GM18511 (cell line): ENCODE measurements around the gene FSTL5.
"Not testable (repeated sequence)": the region's sequence is repeated elsewhere in the genome, so short reads cannot be mapped to it uniquely, and the experiment has no call there.

Source experiments
- ATAC-seq: cut with Tn5 transposase; IDR thresholded peaks from one replicate; pipeline ENCODE4 v1.9.1; 2021; ENCODE audit warnings: mild to moderate bottlenecking, moderate library complexity; ENCODE audit not compliant: unreplicated experiment

FSTL5 gene

DNA sequence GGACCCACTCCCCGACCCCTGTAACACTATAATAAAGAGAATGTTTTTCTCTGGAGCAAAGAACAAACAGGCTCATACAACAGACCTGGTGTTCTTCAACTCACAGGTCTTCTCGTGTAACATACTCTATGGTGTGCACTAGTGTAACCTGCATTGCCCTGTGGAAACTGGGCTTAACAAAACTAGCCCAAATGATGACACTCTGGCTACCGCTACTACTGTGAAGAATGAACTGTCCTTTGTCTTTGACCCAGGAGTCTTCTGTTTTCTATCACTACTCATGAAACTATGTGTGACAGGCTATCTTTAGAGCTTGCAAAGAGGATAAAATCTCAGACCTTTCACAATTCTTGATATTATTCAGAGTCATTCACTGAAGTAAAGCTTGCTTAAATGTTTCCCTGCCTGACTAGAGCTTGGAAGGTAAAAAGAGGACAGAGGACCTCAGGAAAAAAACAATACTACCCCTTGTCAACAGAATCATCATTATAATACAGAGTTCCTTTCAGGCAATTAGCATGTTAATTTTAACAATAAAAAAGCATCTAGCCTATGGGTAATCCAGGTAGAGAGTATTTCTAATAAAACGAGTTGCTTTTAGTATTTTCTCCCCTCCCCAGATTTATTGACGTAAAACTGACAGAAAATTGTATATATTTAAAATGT is 59.2 kb downstream of the FSTL5 start:
- no peak for ATAC-seq

DNA sequence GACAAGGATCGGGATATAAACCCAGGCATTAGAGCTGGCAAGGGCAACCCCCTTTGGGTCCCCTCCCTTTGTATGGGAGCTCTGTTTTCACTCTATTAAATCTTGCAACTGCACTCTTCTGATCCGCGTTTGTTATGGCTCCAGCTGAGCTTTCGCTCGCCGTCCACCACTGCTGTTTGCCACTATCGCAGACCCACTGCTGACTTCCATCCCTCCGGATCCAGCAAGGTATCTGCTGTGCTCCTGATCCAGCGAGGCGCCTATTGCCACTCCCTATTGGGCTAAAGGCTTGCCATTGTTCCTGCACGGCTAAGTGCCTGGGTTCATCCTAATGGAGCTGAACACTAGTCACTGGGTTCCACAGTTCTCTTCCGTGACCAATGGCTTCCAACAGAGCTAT is 59.9 kb downstream of the FSTL5 start:
- ATAC-seq = not testable (repeated sequence)

DNA sequence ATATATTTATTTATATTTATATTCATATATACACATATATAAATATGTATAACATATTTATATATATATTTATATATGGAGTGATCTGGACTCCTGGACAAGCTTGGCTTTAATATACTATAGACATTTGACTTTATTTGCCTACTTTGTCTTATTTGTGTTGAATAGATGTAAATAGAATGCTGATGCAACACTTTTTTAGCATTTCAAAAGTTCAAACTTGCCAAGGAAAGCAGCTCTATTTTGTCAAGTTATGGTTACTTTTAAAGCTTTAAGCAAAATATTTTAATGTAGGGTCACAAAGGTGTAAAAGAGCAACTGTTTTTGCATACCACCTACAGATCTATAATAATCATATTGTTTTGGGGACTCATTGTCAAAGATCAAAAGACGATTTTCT is 61.1 kb downstream of the FSTL5 start:
- ATAC-seq = no peak

DNA sequence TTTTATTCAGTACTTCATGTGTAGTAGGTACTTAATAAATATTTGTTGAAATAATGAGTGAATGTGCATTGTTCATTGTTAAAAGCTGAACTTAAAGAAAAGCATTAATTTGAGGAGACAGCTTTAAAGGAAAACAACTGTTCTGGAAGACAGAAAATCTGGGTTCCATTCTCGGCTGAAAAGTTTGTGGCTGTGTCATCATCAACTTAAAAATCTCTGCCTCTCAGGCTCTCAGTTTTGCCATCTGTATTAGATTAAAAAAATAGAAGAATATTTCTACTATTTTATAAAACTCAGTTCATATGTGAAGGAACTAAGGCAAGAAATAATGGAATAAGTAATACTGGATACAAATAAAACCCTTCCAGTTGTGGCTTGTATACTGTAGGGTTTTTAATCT is 62.5 kb downstream of the FSTL5 start:
- ATAC-seq = no peak

DNA sequence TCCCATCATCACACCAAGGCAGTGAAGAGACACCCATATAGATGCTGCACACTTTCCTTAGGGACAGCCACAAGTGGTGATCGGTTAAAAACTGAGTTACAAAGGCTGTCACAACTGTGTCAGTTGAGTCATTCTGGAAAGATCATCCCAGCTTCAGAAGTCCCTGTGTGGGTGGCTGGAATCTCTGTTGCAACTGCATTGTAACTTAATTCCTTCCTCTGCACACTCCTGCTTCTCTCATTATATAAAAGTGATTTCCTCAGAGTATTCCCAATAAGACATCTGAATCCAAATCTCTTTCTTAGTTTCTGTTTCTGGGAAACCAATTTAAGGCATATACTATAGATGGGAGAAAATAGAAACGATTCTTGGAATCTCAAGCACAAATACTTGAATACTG is 88.1 kb downstream of the FSTL5 start:
- ATAC-seq = no peak

DNA sequence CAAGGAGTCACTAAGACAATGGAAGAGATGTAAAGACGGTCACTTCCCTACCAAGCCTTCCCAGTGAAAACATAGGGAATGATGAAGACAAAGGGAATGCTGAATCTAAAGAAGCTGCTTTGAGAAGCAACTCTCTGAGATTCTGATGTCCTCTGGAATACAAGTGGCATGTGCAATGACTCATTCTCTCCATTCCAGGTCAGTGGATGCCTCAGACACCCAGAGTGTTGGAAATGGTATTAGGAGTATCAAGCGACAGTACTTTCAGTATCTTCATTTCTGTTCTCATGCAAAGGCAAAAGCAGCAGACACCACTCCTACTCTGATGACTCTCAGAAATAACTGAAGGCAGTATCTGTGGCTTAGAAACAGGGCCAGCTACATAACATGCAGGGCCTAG is 102.6 kb downstream of the FSTL5 start:
- no peak for ATAC-seq

DNA sequence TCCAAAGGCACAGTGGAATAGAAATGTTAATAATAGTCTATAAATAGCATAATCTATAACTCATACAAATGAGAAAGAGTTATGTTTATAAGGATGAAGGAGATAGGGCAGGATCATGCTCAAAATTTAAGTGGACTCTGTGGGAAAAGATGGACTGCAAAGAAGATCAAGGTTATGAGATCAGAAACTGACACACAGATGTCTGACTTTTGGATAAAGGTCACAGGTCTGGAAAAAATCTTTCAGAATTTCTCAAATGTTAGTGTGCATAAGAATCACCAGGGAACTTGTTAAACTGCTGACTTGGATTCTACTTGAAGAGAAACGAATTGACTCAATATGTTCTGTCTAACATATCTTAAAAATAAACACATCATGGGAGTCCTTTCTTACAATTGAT is 104.1 kb downstream of the FSTL5 start:
- ATAC-seq = no peak

DNA sequence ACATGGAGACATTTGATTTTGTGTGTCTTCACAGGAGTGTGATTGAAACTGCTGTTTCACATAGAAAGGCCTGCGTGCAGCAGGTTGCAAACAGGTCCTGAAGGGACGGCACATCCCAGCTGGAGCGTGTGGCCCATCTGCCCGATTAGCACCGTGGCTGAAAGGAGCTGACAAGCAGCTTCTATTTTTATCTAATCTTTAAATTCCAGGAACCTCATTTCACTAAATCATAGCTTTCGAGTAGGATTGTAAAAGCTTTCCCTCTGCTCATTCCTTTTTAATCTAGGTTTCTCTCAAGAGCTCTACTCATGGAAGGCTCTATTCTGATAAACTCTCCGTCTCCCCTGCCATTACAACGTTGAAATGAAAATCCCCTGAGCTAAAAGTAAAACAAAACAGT is 106.8 kb downstream of the FSTL5 start:
- no peak for ATAC-seq

DNA sequence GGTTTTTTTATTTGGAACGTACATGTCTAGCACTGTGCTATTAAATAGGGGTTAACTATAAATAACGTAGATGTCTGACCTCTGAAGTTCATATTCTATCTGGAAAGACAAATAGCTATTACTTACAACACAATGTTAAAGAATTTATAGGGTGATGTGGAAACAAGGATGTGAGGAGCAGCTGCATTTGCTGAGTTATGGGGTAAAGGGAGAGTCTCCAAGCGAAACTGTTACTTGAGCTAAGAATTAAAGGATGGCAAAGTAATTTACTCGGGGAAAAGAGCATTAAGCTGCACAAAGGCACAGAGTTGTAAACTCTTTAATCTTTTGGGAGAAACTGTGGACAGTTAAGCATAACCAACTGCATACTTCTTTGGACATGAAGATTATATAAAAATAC is 117.7 kb downstream of the FSTL5 start:
- ATAC-seq = no peak

DNA sequence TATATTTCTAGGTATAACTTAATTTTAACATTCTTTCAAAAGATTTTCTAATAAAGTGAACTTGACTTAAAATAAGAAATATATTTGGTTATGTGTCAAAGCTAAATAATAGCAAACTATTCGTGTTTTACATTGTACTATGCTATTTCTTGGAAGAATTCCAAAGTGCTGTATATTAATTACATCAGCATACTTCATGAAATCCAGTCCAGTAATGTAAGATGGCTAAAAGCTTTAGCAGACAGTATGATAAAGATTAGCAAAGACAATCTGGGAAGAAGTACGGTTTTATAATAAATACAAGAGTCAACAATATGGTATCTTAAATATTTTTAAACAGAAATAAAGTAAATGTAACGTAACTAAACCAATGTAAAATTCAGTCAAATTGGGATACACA is 125.7 kb downstream of the FSTL5 start:
- no peak for ATAC-seq

DNA sequence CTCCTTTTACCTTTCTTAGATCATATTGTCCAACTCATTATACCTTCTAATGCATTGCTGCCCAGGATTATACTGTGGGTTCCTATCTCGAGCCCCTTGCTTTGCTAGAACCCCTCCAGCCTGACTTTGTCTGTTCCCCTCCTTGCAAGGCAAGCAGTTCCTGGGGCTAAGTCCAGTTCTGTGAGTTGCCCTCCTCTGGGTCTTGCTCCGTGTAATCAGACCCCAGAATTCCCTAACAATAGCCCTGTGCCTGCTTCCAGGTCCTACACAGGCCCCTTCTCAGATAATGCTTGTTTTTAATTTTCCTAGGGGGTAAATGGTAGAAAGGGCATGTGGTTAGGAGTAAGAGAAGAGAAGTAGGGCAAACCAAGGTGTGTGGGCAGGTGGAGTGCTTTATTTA is 145.9 kb downstream of the FSTL5 start:
- no peak for ATAC-seq

DNA sequence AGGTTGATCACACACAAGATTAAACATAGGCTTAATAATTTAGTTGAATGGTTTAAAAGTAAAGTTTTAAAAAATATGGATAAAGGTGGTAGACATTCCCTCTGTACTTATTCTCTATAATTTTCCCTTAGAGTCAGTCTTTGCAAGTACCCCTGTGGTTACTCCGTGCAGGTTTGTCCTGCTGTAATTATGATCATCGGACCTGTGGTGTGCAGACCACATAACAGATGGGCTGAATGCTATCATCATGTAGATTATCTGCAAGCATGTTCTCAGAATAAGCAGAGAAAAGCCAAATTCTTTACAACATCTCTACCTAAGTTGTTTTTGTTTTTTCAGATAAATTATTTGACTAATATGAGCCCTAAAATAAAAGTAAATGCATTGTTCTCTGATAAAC is 146.8 kb downstream of the FSTL5 start:
- no peak for ATAC-seq

DNA sequence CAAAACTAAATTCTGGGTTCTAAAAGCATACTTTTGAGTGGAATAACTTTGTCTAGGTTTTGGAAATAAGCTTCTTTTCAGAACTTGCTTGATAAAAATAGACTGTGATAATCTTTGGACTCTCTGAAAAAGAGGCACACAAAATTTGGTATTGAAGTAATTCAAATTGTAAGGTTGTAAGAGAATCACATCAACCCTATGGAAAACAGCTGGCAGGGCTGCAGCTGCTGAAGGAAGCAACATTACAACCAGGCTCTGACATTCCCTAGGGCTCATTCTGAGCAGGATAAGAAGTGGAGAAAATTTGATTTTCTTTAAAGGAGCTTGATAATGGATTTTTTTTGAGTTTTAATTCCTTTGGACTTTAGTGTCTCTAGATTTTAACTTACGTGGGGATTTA is 147.6 kb downstream of the FSTL5 start:
- no peak for ATAC-seq

DNA sequence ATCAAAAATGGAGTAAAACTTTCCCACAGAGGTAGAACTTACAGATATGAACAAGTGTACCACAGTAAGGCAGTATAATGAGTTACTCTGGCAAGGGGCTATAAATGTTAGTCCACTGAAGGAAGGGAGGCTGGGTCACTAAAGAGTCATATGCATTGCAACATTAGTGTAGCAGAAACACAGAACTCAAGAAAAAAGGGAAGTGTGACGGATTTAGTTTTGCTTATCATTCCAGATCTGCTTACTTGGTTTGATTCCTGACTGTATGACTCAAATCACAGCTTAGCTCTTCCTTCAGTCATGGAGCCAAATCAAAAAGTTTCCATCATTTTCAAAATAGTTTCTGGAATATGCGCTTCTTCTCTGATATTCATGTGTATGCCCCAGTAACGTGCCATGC is 148.7 kb downstream of the FSTL5 start:
- peak; percentile 44 for ATAC-seq

DNA sequence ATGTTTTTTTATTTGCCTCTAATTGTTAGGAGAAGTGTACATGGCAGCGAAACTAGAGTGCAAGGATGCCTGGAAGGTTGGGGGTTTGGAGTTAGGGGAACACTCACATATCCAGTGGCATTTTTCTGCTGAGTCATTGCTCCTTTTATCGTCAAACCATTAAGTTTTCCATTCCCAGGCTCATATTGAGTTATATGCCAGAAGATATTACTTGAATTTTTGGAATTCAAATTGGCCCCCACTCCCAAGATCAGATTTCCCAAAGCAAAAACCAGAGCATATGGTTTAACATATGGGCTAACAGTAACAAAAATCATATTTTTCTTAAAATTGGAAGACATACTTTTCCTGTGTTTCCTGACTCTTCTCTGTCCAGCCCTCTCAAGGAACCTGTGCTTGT is 152.7 kb downstream of the FSTL5 start:
- no peak for ATAC-seq

DNA sequence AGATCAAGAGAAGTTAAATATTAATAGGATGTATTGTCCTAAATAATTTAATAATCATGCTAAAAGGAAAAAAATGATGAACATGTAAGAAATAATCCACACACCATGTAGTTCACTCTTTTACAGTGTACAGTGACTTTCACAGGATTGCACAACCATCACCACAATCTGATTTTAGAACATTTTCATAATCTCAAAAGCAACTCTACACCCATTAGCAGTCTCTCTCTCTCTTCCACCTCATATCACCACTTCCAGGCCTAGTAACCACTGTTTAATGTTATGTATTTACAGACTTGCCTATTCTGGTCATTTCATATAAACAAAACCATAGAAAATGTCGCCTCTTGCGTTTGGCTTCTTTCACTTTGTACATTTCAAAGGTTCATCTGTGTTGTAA is 153.4 kb downstream of the FSTL5 start:
- ATAC-seq = peak; percentile 48

DNA sequence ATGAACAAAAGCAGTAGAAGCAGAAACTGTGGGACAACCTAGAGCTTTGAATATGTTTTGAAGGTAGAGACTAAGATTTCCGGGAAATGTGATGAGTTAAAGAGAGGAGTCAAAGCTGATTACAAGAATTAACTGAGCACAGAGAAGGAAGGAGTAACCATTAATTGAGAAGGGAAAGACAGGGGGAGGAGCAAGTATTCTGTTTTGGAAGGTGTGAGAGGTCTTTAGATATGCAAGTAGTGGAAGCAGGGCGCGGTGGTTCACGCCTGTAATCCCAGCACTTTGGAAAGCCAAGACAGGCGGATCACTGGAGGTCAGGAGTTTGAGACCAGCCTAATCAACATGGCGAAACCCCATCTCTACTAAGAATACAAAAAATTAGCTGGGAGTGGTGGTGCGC is 171.5 kb downstream of the FSTL5 start:
- no peak for ATAC-seq

DNA sequence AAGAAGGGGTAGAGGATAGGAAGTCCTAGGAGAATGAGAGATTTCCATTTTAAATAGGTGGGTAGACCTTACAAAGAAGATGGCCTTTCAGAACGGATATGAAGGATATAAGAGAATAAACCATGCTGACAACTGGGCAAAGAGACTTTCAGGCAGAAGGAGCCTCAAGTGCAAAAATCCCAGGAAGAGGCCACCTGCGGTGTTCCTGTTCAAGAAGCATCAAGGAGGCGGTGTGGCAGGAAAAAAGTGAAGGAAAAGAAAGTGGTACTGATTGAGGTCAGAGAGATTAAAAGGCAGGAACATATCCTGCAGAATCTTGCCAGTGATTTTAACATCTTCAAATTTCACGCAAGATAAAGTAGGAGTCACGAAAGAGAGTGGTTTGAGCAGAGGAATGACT is 172.0 kb downstream of the FSTL5 start:
- no peak for ATAC-seq

DNA sequence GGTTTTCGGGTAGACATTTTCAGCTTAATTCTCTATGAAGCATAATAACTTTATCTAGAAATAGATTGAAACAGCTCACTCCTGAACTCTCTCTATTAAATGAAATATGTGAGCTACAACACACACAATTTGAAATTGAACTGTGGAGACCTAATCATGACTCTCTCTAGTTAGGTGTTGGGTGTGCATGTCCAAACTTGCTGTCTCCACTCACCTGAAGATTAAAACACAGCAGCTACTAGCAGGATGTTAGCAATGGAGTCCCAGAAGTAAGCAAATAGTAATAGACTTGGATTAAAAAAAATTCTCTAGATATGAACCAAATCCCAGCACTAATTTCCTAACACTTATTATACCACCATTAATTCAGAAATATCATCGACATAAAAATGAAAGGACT is 173.1 kb downstream of the FSTL5 start:
- ATAC-seq = no peak

DNA sequence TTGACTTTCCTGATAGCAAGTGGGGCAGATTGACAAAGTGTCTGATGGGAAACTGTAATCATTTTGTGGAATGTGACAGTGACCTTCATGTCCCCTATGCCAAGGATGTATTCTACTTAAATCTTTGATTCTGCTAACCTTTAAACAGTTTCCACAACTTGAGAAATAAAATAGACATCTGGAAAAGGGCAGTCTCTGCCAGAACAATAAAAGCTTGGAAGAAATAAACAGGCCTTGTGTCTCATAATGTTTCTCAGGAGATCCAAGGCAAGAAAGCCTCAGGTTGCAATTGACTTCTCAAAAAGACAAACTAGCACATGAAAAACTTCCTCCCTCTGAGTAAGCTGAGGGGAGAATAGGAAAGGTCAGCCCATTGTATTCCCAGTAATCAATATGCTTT is 174.9 kb downstream of the FSTL5 start:
- no peak for ATAC-seq

DNA sequence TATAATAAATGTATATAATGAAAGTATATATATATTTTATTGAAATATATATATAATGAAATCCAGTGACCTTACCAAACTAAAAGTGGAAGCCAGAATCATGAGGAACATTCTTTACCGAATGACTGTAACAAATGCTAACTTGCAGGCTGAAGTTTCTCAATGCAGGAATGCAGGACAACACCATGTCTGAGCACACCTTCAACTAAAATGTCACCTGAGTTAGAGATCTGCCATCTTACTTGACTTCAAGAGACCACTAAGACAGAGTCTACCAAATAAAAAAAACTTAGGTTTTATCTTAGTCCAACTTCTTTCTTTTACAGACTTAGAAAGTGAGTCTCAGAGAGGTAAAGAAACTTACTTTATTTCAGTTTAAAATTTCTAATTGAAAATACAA is 176.2 kb downstream of the FSTL5 start:
- no peak for ATAC-seq

DNA sequence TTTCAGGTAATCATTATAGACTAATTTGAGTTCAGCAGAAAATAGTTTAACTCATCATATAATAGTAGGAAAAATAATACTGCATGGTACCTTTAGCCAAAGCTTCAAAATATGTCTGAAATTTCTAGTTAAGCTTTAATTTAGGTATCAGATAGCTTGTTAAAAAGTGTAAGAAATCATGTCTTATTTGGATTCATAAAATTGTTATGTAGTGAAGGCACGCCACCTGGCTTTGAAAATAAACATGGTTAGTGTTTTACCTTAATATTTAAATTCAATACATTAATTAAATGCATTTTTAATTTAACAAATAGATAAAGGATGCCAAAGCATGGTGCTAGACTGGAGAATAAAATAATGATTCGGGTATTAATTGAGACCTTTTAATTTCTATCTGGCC is 211.4 kb downstream of the FSTL5 start:
- no peak for ATAC-seq

DNA sequence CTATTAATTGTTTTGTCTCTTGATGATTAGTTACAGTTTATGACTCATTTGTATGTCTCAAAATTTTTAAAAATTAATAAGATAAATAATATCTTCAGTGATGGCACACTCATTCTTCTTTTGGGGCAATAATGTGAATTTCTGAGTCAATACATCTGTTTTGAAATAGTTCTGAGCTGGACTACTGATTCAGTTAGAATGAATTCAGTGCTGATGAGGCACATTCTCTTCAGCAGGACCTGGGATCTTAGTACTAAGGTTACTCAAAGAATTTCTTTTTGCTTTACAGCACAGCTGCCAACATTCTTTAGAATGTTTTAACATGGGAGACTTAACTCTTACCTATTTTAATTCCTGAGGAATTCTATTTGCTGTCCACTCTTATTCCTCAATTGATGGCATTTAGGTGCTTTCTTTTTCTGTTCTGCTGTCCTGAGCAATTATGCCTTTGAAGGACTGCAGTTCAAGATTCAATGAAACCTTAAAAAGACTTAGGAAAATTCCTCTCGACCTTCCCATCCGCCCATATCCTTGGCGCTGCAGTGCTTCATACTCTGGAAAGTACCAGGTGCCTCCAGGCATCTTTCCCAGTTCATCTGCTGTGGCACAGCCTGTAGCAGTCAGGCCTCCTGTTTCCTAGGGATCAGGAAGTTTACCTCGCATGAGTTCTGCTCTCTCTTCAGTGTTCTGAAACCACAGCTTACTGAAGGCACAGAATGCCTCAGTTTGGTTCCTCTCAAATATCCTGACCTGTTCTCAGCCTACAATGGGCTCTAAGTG is 213.7 kb downstream of the FSTL5 start:
- no peak for ATAC-seq
